Endothelial cell of umbilical vein (primary cell): ENCODE data around the gene ADIRF. TPM values are rescaled to one million over a fixed set of nuclear protein-coding genes. Genes with fewer than 3 reads are reported as not detected.
"Not testable (repeated sequence)": the region's sequence is repeated elsewhere in the genome, so short reads cannot be mapped to it uniquely, and the experiment has no call there.

Experiments used
- BruUV-seq: library from RNA; stranded (reverse); fragments of 400-500 nt; replicated peaks from 2 replicates; lab custom pipeline; 2021; lab: Mats Ljungman, UMichigan
- CTCF ChIA-PET: fragments of 300-600, 350-600 bp; sonication (Branson Sonifier 250); formaldehyde crosslinking; loops from one replicate; lab custom pipeline; 2021; ENCODE audit warnings: antibody characterized with exemption, inconsistent platforms; lab: Charles Lee
- POLR2A ChIA-PET: fragments of 300-600, 350-600 bp; sonication (Branson Sonifier 250); formaldehyde crosslinking; loops from one replicate; lab custom pipeline; 2021; ENCODE audit warnings: antibody characterized with exemption, inconsistent platforms; lab: Charles Lee
- DNase-seq: peaks from one replicate; pipeline ENCODE4 v3.0.0-alpha.2; 2011; ENCODE audit warnings: low read depth, low spot score
- FAIRE-seq: peaks from 2 replicates; lab custom pipeline; 2011; peaks lifted over from hg19 to GRCh38; lab: Jason Lieb, UNC
- H2AFZ ChIP-seq: 2 replicates; pipeline ENCODE4 v1.6.0; 2012; ENCODE audit warnings: low read depth, low read length, control low read depth, inconsistent platforms
- H3K27ac ChIP-seq: 2 replicates; pipeline ENCODE4 v1.5.1; 2011; ENCODE audit warnings: low read depth, mild to moderate bottlenecking, control low read depth, low read length, moderate library complexity; ENCODE audit not compliant: insufficient read depth
- H3K27me3 ChIP-seq, 2 experiments: 2 replicates each; pipeline versions ENCODE4 v1.6.0 to v1.6.1; 2011; ENCODE audit warnings: low read length in 2 of 2, mixed read lengths in 1 of 2; ENCODE audit not compliant: control insufficient read depth in 2 of 2, insufficient read depth in 2 of 2
- H3K36me3 ChIP-seq, 2 experiments: 2 replicates in 1 of 2; 3 replicates in 1 of 2; pipeline ENCODE4 v1.5.1; 2011; ENCODE audit warnings: low read length in 2 of 2, mild to moderate bottlenecking in 1 of 2, moderate library complexity in 1 of 2; ENCODE audit not compliant: control insufficient read depth in 2 of 2, insufficient read depth in 2 of 2; ENCODE audit errors: extremely low read depth in 1 of 2
- H3K4me1 ChIP-seq: 3 replicates; pipeline ENCODE4 v1.5.1; 2011; ENCODE audit warnings: mild to moderate bottlenecking, low read length; ENCODE audit not compliant: control insufficient read depth, insufficient read depth; ENCODE audit errors: extremely low read depth
- H3K4me2 ChIP-seq: 2 replicates; pipeline ENCODE4 v1.6.1; 2011; ENCODE audit warnings: low read length, control low read depth, mixed read lengths; ENCODE audit not compliant: insufficient read depth
- H3K4me3 ChIP-seq, 3 experiments: fragments of 200-600 bp in 1 of 3; sonication (generic), shearing (Covaris generic) in 1 of 3; replicated peaks in 1 of 3; 2 replicates each; pipeline ENCODE4 v1.5.1; 2011 to 2016; ENCODE audit warnings: control low read depth in 3 of 3, low read length in 3 of 3, mild to moderate bottlenecking in 2 of 3, inconsistent platforms in 1 of 3, low read depth in 1 of 3, moderate library complexity in 1 of 3; ENCODE audit not compliant: insufficient read depth in 1 of 3
- H3K79me2 ChIP-seq: 2 replicates; pipeline ENCODE4 v1.6.0; 2012; ENCODE audit warnings: low read length, inconsistent platforms; ENCODE audit not compliant: control insufficient read depth, insufficient read depth
- H3K9ac ChIP-seq: replicated peaks from 2 replicates; pipeline ENCODE3; 2011; ENCODE audit warnings: low read length, control low read depth; ENCODE audit not compliant: insufficient read depth; ENCODE audit errors: extremely low read depth
- H3K9me1 ChIP-seq: replicated peaks from 3 replicates; pipeline ENCODE4 v1.6.0; 2011; ENCODE audit warnings: mild to moderate bottlenecking, low read length; ENCODE audit not compliant: control insufficient read depth, insufficient read depth; ENCODE audit errors: extremely low read depth
- H3K9me3 ChIP-seq: replicated peaks from 2 replicates; pipeline ENCODE4 v1.5.1; 2012; ENCODE audit warnings: low read length, inconsistent platforms; ENCODE audit not compliant: control insufficient read depth, insufficient read depth
- H4K20me1 ChIP-seq: replicated peaks from 2 replicates; pipeline ENCODE3; 2011; ENCODE audit warnings: mild to moderate bottlenecking, low read length; ENCODE audit not compliant: control insufficient read depth, insufficient read depth; ENCODE audit errors: extremely low read depth
- EZH2 ChIP-seq: IDR thresholded peaks from 2 replicates; pipeline ENCODE4 v1.6.1; 2012; ENCODE audit warnings: borderline replicate concordance, low read depth, mild to moderate bottlenecking, moderate library complexity, low read length, inconsistent platforms; ENCODE audit not compliant: severe bottlenecking
- GATA2 ChIP-seq: IDR thresholded peaks from 2 replicates; pipeline ENCODE4 v1.7.0; 2011; ENCODE audit warnings: low read depth, mild to moderate bottlenecking, moderate library complexity, mixed read lengths, low read length; ENCODE audit not compliant: insufficient read length, insufficient read depth
- JUN ChIP-seq: IDR thresholded peaks from 2 replicates; pipeline ENCODE4 v1.6.1; 2011; ENCODE audit warnings: borderline replicate concordance, low read depth; ENCODE audit not compliant: insufficient read length, insufficient read depth
- MYC ChIP-seq: IDR thresholded peaks from one replicate; pipeline ENCODE4 v1.6.1; 2011; ENCODE audit warnings: mild to moderate bottlenecking, low read depth, low read length
- POLR2A ChIP-seq: IDR thresholded peaks from 2 replicates; pipeline ENCODE4 v1.6.1; 2012; ENCODE audit warnings: low read depth, mild to moderate bottlenecking, control low read depth, low read length
- POLR2AphosphoS5 ChIP-seq: IDR thresholded peaks from 2 replicates; pipeline ENCODE4 v1.6.1; 2012; ENCODE audit warnings: low read depth, mild to moderate bottlenecking, control low read depth, low read length, moderate library complexity; ENCODE audit not compliant: insufficient read depth
- dilution Hi-C: fragments of 300-500 bp; cut with MboI; formaldehyde crosslinking; loops from one replicate; pipeline ENCODE4 v1.15.0; 2019; ENCODE audit warnings: low sequenced_read_pairs; ENCODE audit not compliant: extremely low pct_ligation_motif_present
- intact Hi-C: fragments of 100-400 bp; cut with micrococcal nuclease; formaldehyde crosslinking; loops from one replicate; pipeline ENCODE4 v1.10.0; 2022
- polyA plus RNA-seq, 4 experiments: library from polyadenylated mRNA; depleted of rRNA in 3 of 4; stranded (reverse) in 3 of 4; unstranded in 1 of 4; fragments of >200 nt; gene quantifications; 2 replicates each; pipeline versions ENCODE4 v1.2.1 to v1.2.3, GENCODE V29; 2011 to 2012; ENCODE audit warnings: missing spikeins in 1 of 4
- total RNA-seq: library from RNA; stranded (reverse); gene quantifications from 2 replicates; pipeline ENCODE4 v1.2.3, GENCODE V29; 2021
- TF ChIP-seq, protein P1 (sequence below), 2 donors: IDR thresholded peaks; 1 replicate in 1 of 2; 2 replicates in 1 of 2; pipeline ENCODE4 v1.5.1; 2011; ENCODE audit warnings: low read length in 2 of 2, mild to moderate bottlenecking in 2 of 2, moderate library complexity in 2 of 2, control low read depth in 1 of 2, inconsistent platforms in 1 of 2, low read depth in 1 of 2; ENCODE audit not compliant: insufficient read depth in 1 of 2; ENCODE audit errors: extremely low read depth in 1 of 2

ADIRF gene
- total and polyA plus RNA-seq, 2 donors (not counting 3 experiments of a cell fraction or from before 2014, with no cell fraction given): 3.7 to 4.4 TPM

DNA sequence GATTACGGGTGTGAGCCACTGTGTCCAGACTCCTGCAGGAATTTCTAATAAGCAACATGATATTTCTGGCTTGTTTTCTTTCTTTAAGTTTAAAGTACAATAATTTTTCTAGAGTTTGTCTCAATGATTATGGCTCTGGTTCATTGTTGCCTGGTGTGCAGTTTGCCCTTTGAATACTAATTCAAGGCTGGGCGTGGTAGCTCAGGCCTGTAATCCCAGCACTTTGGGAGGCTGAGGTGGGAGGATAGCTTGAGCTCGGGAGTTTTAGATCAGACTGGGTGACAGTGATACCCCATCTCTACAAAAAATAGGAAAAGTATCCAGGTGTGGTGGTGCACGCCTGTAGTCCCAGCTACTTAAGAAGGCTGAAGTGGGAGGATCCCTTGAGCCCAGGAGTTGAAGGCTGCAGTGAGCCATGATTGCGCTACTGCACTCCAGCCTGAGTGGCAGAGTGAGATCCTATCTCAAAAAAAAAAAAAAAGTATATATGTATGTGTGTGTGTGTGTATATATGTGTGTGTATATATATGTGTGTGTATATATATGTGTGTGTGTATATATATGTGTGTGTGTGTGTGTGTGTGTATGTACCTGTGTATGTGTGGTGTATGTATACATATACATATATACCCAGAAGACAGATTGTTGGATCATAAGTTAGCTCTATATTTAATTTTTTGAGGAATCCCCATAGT lies 8.2 kb downstream of the ADIRF start:
- ChIA-PET CTCF (no interaction called here), POLR2A (no interaction called here)
- Histone ChIP-seq H3K4me3 (no peak overlapping the region), H2AFZ (no peak overlapping the region), H3K4me1 (peaks cover 3% of the 10 kb centered on the region), H3K9me1 (no peaks in the 10 kb centered on the region), H4K20me1 (no peaks in the 10 kb centered on the region), H3K27ac (no peak overlapping the region), H3K36me3 (no peaks in the 10 kb centered on the region), H3K9me3 (no peaks in the 10 kb centered on the region), H3K4me2 (no peak overlapping the region), H3K9ac (no peak overlapping the region), H3K27me3 (peaks cover 2 to 3% of the 10 kb centered on the region in 2 experiments), H3K79me2 (no peaks in the 10 kb centered on the region)
- DNase-seq (no peak), FAIRE-seq (no peak)
- no peak for TF ChIP-seq POLR2AphosphoS5
- TF ChIP-seq JUN: no peak
- TF ChIP-seq POLR2A: no peak
- no peak for TF ChIP-seq EZH2
- TF ChIP-seq GATA2: no peak
- TF ChIP-seq, protein P1, sequence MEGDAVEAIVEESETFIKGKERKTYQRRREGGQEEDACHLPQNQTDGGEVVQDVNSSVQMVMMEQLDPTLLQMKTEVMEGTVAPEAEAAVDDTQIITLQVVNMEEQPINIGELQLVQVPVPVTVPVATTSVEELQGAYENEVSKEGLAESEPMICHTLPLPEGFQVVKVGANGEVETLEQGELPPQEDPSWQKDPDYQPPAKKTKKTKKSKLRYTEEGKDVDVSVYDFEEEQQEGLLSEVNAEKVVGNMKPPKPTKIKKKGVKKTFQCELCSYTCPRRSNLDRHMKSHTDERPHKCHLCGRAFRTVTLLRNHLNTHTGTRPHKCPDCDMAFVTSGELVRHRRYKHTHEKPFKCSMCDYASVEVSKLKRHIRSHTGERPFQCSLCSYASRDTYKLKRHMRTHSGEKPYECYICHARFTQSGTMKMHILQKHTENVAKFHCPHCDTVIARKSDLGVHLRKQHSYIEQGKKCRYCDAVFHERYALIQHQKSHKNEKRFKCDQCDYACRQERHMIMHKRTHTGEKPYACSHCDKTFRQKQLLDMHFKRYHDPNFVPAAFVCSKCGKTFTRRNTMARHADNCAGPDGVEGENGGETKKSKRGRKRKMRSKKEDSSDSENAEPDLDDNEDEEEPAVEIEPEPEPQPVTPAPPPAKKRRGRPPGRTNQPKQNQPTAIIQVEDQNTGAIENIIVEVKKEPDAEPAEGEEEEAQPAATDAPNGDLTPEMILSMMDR (IDR thresholded peaks at IDR 0.05; ENCODE audit: extremely low read depth in 1 of 2, insufficient read depth in 1 of 2, low read depth in 1 of 2, low read length in 2 of 2): no peak
- TF ChIP-seq MYC: no peak
- intact Hi-C loops (no loop called here), dilution Hi-C loops (no loop called here)
- BruUV-seq: no TSS peak

DNA sequence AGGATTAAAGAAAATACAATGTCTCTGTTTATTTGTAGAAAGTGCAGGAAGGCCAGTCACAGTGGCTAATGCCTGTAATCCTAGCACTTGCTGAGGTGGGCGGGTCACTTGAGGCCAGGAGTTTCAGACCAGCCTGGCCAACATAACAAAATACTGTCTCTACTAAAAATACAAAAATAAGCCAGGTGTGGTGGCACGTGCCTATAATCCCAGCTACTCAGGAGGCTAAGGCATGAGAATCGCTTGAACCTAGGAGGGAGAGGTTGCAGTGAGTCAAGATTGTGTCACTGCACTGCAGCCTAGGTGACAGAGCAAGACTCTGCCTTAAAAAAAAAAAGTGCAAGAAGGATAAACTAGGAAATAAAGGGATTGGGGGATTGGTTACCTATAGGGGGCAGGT lies 10.2 kb downstream of the ADIRF start:
- intact Hi-C loops, BruUV-seq: not testable (repeated sequence)

More for the DNA sequence above, 10.2 kb downstream of the ADIRF start:
- DNase-seq, dilution Hi-C loops, H3K9me3 ChIP-seq, H3K27ac ChIP-seq, H3K27me3 ChIP-seq, H4K20me1 ChIP-seq, H3K9me1 ChIP-seq, H3K4me1 ChIP-seq, H3K79me2 ChIP-seq, H3K9ac ChIP-seq, H3K4me2 ChIP-seq, POLR2A ChIA-PET, H3K36me3 ChIP-seq, FAIRE-seq, H2AFZ ChIP-seq, H3K4me3 ChIP-seq: not testable (repeated sequence)
- CTCF ChIA-PET: interaction anchor here (1.7 kb wide), 1 partner anchor 9 kb away, joined by 4 read pairs; no protein-coding TSS in a partner anchor
